Testis (tissue), 2 donors: ENCODE results near the gene KRTAP9-6.

ENCODE experiments used
- CTCF ChIP-seq, 3 experiments: fragments of 450-650 bp in 2 of 3; fragments of 200-600 bp in 1 of 3; sonication (generic) in 1 of 3; IDR thresholded peaks; one replicate each; pipeline ENCODE4 v1.5.1; 2016 to 2019; ENCODE audit warnings: antibody characterized with exemption in 3 of 3, mild to moderate bottlenecking in 2 of 3, moderate library complexity in 1 of 3
- POLR2A ChIP-seq: fragments of 450-650 bp; IDR thresholded peaks from one replicate; pipeline ENCODE4 v1.6.1; 2017; ENCODE audit warnings: antibody characterized with exemption, mild to moderate bottlenecking, moderate library complexity

- TF ChIP-seq CTCF (IDR thresholded peaks at IDR 0.05), result no peak
- no peak for TF ChIP-seq POLR2A
Measured at GRCh38 chr17:41271858-41272257, 6.7 kb downstream of the KRTAP9-6 start.
